Tibial artery (tissue), 4 donors: ENCODE results near the gene BNIP1.

Experiments
- DNase-seq, 2 donors: peaks; one replicate each; pipeline ENCODE4 v3.0.0-alpha.2; 2019
- H3K27ac ChIP-seq, 2 donors: fragments of 200-600 bp; sonication (generic) in 1 of 2; 1 replicate in 1 of 2; 2 replicates in 1 of 2; pipeline ENCODE4 v1.5.1; 2018 to 2019; ENCODE audit warnings: mild to moderate bottlenecking in 1 of 2
- H3K27me3 ChIP-seq, 2 donors: fragments of 200-600 bp; sonication (generic) in 1 of 2; one replicate each; pipeline versions ENCODE4 v1.5.1 to v1.6.0; 2016 to 2019
- H3K36me3 ChIP-seq, 3 donors: fragments of 200-600 bp; sonication (generic) in 2 of 3; one replicate each; pipeline ENCODE4 v1.5.1; 2016 to 2019; ENCODE audit warnings: mild to moderate bottlenecking in 2 of 3
- H3K4me1 ChIP-seq, 4 donors: fragments of 200-600 bp; sonication (generic) in 2 of 4; 1 replicate in 3 of 4; 2 replicates in 1 of 4; pipeline ENCODE4 v1.5.1; 2016 to 2019
- H3K4me3 ChIP-seq, 2 donors: fragments of 200-600 bp; sonication (generic) in 1 of 2; 1 replicate in 1 of 2; 2 replicates in 1 of 2; pipeline ENCODE4 v1.5.1; 2018 to 2019; ENCODE audit warnings: mild to moderate bottlenecking in 2 of 2
- H3K9me3 ChIP-seq, 3 donors: fragments of 200-600 bp; sonication (generic) in 1 of 3; one replicate each; pipeline ENCODE4 v1.5.1; 2016 to 2019
- intact Hi-C: fragments of 100-400 bp; cut with DNase I; formaldehyde crosslinking; loops from one replicate; pipeline ENCODE4 v1.15.0; 2023; ENCODE audit warnings: low total_unique reads
- TF ChIP-seq, protein P1 (sequence below), 2 experiments: fragments of 200-600 bp in 1 of 2; fragments of 450-650 bp in 1 of 2; IDR thresholded peaks; one replicate each; pipeline ENCODE4 v1.5.1; 2017 to 2019; ENCODE audit warnings: antibody characterized with exemption in 2 of 2, mild to moderate bottlenecking in 1 of 2, moderate library complexity in 1 of 2

Gene BNIP1

GRCh38 chr5:173187054-173187743 lies 42.9 kb downstream of the BNIP1 start:
- Histone ChIP-seq H3K9me3 (no peaks in the 10 kb centered on the region), H3K27ac (no peak overlapping the region), H3K36me3 (no peaks in the 10 kb centered on the region), H3K4me3 (no peak overlapping the region), H3K4me1 (no peaks in the 10 kb centered on the region), H3K27me3 (peaks cover 0 to 7% of the 10 kb centered on the region in 2 donors)
- intact Hi-C loops: no loop called here
- no peak for DNase-seq
- TF ChIP-seq, protein P1, sequence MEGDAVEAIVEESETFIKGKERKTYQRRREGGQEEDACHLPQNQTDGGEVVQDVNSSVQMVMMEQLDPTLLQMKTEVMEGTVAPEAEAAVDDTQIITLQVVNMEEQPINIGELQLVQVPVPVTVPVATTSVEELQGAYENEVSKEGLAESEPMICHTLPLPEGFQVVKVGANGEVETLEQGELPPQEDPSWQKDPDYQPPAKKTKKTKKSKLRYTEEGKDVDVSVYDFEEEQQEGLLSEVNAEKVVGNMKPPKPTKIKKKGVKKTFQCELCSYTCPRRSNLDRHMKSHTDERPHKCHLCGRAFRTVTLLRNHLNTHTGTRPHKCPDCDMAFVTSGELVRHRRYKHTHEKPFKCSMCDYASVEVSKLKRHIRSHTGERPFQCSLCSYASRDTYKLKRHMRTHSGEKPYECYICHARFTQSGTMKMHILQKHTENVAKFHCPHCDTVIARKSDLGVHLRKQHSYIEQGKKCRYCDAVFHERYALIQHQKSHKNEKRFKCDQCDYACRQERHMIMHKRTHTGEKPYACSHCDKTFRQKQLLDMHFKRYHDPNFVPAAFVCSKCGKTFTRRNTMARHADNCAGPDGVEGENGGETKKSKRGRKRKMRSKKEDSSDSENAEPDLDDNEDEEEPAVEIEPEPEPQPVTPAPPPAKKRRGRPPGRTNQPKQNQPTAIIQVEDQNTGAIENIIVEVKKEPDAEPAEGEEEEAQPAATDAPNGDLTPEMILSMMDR (IDR thresholded peaks at IDR 0.05): no peak

DNA sequence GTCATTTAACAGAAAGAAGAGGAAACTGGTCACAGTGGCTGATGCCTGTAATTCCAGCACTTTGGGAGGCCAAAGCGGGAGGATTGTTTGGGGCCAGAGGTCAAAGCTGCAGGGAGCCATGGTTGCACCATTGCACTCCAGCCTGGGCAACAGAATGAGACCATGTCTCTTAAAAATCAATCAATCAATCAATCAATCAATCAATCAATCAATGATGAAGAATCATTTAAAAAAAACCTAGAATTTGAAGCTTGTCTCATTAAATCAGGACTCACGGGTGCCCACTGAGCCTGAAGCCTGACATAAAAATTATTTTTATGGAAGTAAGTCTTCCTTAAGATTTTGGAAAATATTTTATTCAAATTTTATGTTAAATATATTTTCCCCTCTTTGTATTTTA lies 43.9 kb downstream of the BNIP1 start:
- Histone ChIP-seq H3K27me3 (peaks cover 0 to 3% of the 10 kb centered on the region in 2 donors), H3K27ac (no peak overlapping the region), H3K4me1 (no peaks in the 10 kb centered on the region), H3K9me3 (no peaks in the 10 kb centered on the region), H3K36me3 (no peaks in the 10 kb centered on the region), H3K4me3 (no peak overlapping the region)
- no peak for DNase-seq
- intact Hi-C loops: no loop called here
- TF ChIP-seq, protein P1 (IDR thresholded peaks at IDR 0.05): no peak

DNA sequence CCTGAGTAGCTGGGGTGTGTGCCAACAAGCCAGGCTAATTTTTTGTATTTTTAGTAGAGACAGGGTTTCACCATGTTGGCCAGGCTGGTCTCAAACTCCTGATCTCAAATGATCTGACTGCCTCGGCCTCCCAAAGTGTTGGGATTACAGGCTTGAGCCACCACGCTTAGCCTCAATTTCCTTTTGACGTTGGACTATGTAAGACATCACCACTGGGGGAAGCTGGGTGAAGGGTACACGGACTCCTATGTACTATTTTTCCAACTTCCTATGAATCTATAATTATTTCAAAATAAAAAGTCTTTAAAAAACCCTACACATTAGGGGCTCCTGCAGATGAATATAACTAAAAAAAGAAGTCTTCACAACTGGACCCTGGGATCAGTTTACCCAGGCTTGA lies 46.7 kb downstream of the BNIP1 start:
- TF ChIP-seq, protein P1 (IDR thresholded peaks at IDR 0.05): no peak
- H3K4me1 ChIP-seq: no peaks in the 10 kb centered on the region
- peaks cover 0 to 6% (median 0%) of the 10 kb centered on the region in 3 donors for H3K9me3 ChIP-seq
- H3K27me3 ChIP-seq: peaks cover 0 to 4% of the 10 kb centered on the region in 2 donors
- H3K27ac ChIP-seq: no peak overlapping the region
- intact Hi-C loops: no loop called here
- no peaks in the 10 kb centered on the region for H3K36me3 ChIP-seq
- H3K4me3 ChIP-seq: no peak overlapping the region
- no peak for DNase-seq

DNA sequence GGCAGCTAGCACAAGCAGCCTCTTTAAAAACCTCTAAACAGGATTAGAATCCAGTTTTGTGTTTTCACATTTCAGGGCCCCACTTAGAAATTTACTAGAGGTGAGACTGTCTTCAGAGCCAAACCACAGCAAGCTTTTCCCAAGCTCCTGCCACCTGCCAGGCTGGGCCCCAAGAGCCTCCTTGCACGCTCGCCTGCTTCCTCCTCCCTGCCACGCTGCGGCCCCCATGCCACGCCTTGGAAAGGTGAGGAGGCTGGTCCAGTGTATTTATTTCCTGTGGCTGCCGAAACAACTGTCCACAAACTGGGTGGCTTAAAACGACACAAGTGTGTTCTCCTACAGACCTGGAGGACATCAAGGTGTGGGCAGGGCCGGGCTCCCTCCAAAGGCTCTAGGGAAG lies 47.2 kb downstream of the BNIP1 start:
- H3K36me3 ChIP-seq: no peaks in the 10 kb centered on the region
- no peak overlapping the region for H3K4me3 ChIP-seq
- intact Hi-C loops: no loop called here
- no peak overlapping the region for H3K27ac ChIP-seq
- peaks cover 0 to 8% of the 10 kb centered on the region in 2 donors for H3K27me3 ChIP-seq
- H3K9me3 ChIP-seq: peaks cover 0 to 6% (median 0%) of the 10 kb centered on the region in 3 donors
- TF ChIP-seq, protein P1 (IDR thresholded peaks at IDR 0.05): no peak
- DNase-seq: no peak
- no peaks in the 10 kb centered on the region for H3K4me1 ChIP-seq

DNA sequence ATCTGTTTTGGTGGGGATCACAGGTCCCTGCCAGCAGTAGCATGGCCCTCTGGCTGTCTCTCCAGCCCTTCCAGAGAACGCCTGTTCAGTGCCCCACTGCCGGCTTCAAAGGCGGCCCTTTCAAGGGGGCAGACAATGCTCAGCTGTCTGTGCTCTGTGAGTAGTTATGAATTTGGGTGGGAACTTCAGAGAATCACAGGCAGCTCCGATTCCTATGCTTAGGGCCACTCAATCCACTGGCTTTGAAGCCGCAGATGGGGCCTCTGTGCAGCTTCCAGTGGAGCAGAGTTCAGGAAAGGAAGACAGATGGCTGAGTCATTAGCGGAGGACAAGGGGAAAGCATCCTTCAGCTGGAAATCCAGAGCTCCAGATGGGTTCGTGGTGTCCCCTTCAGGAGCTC lies 48.2 kb downstream of the BNIP1 start:
- TF ChIP-seq, protein P1 (IDR thresholded peaks at IDR 0.05): no peak
- H3K27ac ChIP-seq: no peak overlapping the region
- no peaks in the 10 kb centered on the region for H3K4me1 ChIP-seq
- no peaks in the 10 kb centered on the region for H3K36me3 ChIP-seq
- H3K4me3 ChIP-seq: no peak overlapping the region
- H3K9me3 ChIP-seq: peaks cover 0 to 6% (median 0%) of the 10 kb centered on the region in 3 donors
- no peak for DNase-seq
- H3K27me3 ChIP-seq: peaks cover 0 to 4% of the 10 kb centered on the region in 2 donors
- intact Hi-C loops: no loop called here
